ENCODE results near the gene ACOT8.

The ACOT8 gene

GRCh38 chr20:45822857-45823256 lies 34.3 kb downstream of the ACOT8 start:
- CTCF ChIA-PET = interaction anchor here (0.8 kb wide), 1 partner anchor 42 kb away, joined by 4 read pairs; no protein-coding TSS in a partner anchor
- DNase-seq (ENCODE audit: extremely low spot score) = no peak
- TF ChIP-seq TARDBP (IDR thresholded peaks at IDR 0.05) (no peak), HDGF (IDR thresholded peaks at IDR 0.05; ENCODE audit: borderline replicate concordance) (no peak), FOXA1 (IDR thresholded peaks at IDR 0.05) (no peak), ARNT (IDR thresholded peaks at IDR 0.05) (no peak), L3MBTL2 (conservative IDR thresholded peaks at IDR 0.05) (no peak), ELF4 (IDR thresholded peaks at IDR 0.05) (no peak), LEF1 (IDR thresholded peaks at IDR 0.05; ENCODE audit: borderline replicate concordance) (no peak), NFRKB (IDR thresholded peaks at IDR 0.05) (no peak), SP1 (IDR thresholded peaks at IDR 0.05) (no peak), ZNF384 (IDR thresholded peaks at IDR 0.05) (no peak), FOXM1 (IDR thresholded peaks at IDR 0.05; ENCODE audit: borderline replicate concordance) (no peak), FOXK2 (IDR thresholded peaks at IDR 0.05) (no peak), CTBP1 (IDR thresholded peaks at IDR 0.05; ENCODE audit: borderline replicate concordance) (no peak), PKNOX1 (IDR thresholded peaks at IDR 0.05) (no peak), BHLHE40 (IDR thresholded peaks at IDR 0.05; ENCODE audit: borderline replicate concordance) (no peak), SUZ12 (IDR thresholded peaks at IDR 0.05) (no peak)
- POLR2A ChIA-PET = interaction anchor here (0.8 to 1.0 kb wide), 2 partner anchors 10 to 148 kb away, joined by 3 to 6 read pairs; partner anchors contain the start of gene UBE2C

- no peak for DNase-seq (ENCODE audit: extremely low spot score)
- POLR2A ChIA-PET = interaction anchor here (0.8 to 1.0 kb wide), 3 partner anchors 9 to 149 kb away, joined by 3 to 6 read pairs (median 3); partner anchors contain the start of genes SNX21 and UBE2C
- CTCF ChIA-PET = no interaction called here
- TF ChIP-seq L3MBTL2 (conservative IDR thresholded peaks at IDR 0.05) = no peak
- TF ChIP-seq HDGF (IDR thresholded peaks at IDR 0.05; ENCODE audit: borderline replicate concordance) = no peak
- TF ChIP-seq SUZ12 (IDR thresholded peaks at IDR 0.05) = no peak
These were observed 35.2 kb downstream of the ACOT8 start for GRCh38 chr20:45821947-45822346.

- no peak for TF ChIP-seq BHLHE40 (IDR thresholded peaks at IDR 0.05; ENCODE audit: borderline replicate concordance)
- TF ChIP-seq PKNOX1 (IDR thresholded peaks at IDR 0.05) = no peak
- no peak for TF ChIP-seq FOXA1 (IDR thresholded peaks at IDR 0.05)
- POLR2A ChIA-PET = no interaction called here
- no peak for DNase-seq (ENCODE audit: extremely low spot score)
- CTCF ChIA-PET = no interaction called here
These were observed 37.7 kb downstream of the ACOT8 start for GRCh38 chr20:45819466-45819865.

- ChIA-PET POLR2A (interaction anchor here (1.0 kb wide), 1 partner anchor 8 kb away, joined by 3 read pairs; no protein-coding TSS in a partner anchor), CTCF (no interaction called here)
- TF ChIP-seq NFRKB (IDR thresholded peaks at IDR 0.05) (no peak), LEF1 (IDR thresholded peaks at IDR 0.05; ENCODE audit: borderline replicate concordance) (no peak), FOXK2 (IDR thresholded peaks at IDR 0.05) (no peak), ARNT (IDR thresholded peaks at IDR 0.05) (no peak), FOXM1 (IDR thresholded peaks at IDR 0.05; ENCODE audit: borderline replicate concordance) (no peak), SUZ12 (IDR thresholded peaks at IDR 0.05) (no peak), PKNOX1 (IDR thresholded peaks at IDR 0.05) (no peak), L3MBTL2 (conservative IDR thresholded peaks at IDR 0.05) (no peak), HDGF (IDR thresholded peaks at IDR 0.05; ENCODE audit: borderline replicate concordance) (no peak), FOXA1 (IDR thresholded peaks at IDR 0.05) (no peak), ZNF384 (IDR thresholded peaks at IDR 0.05) (no peak), CTBP1 (IDR thresholded peaks at IDR 0.05; ENCODE audit: borderline replicate concordance) (no peak), BHLHE40 (IDR thresholded peaks at IDR 0.05; ENCODE audit: borderline replicate concordance) (no peak), TARDBP (IDR thresholded peaks at IDR 0.05) (no peak), ELF4 (IDR thresholded peaks at IDR 0.05) (no peak), SP1 (IDR thresholded peaks at IDR 0.05) (no peak)
- DNase-seq (ENCODE audit: extremely low spot score) = no peak
These were observed 39.0 kb downstream of the ACOT8 start for GRCh38 chr20:45818239-45818638.

GRCh38 chr20:45817376-45818194 lies 39.6 kb downstream of the ACOT8 start:
- TF ChIP-seq LEF1 (IDR thresholded peaks at IDR 0.05; ENCODE audit: borderline replicate concordance) = no peak
- no peak for TF ChIP-seq SP1 (IDR thresholded peaks at IDR 0.05)
- TF ChIP-seq NFRKB (IDR thresholded peaks at IDR 0.05) = no peak
- no peak for TF ChIP-seq ZNF384 (IDR thresholded peaks at IDR 0.05)
- no peak for TF ChIP-seq FOXA1 (IDR thresholded peaks at IDR 0.05)
- no peak for TF ChIP-seq ELF4 (IDR thresholded peaks at IDR 0.05)
- TF ChIP-seq HDGF (IDR thresholded peaks at IDR 0.05; ENCODE audit: borderline replicate concordance) = no peak
- no peak for TF ChIP-seq ARNT (IDR thresholded peaks at IDR 0.05)
- no peak for TF ChIP-seq FOXK2 (IDR thresholded peaks at IDR 0.05)
- POLR2A ChIA-PET = interaction anchor here (0.9 to 1.3 kb wide), 5 partner anchors 9 to 116 kb away, joined by 3 read pairs; partner anchors contain the start of gene SNX21
- no peak for DNase-seq (ENCODE audit: extremely low spot score)
- CTCF ChIA-PET = no interaction called here

GRCh38 chr20:45816951-45817350 lies 40.2 kb downstream of the ACOT8 start:
- DNase-seq (ENCODE audit: extremely low spot score) = no peak
- CTCF ChIA-PET = no interaction called here
- POLR2A ChIA-PET = interaction anchor here (0.9 to 1.3 kb wide), 4 partner anchors 16 to 117 kb away, joined by 3 read pairs; partner anchors contain the start of gene SNX21
- no peak for TF ChIP-seq TARDBP (IDR thresholded peaks at IDR 0.05)
- no peak for TF ChIP-seq BHLHE40 (IDR thresholded peaks at IDR 0.05; ENCODE audit: borderline replicate concordance)
- TF ChIP-seq LEF1 (IDR thresholded peaks at IDR 0.05; ENCODE audit: borderline replicate concordance) = no peak
- TF ChIP-seq ARNT (IDR thresholded peaks at IDR 0.05) = no peak
- TF ChIP-seq CTBP1 (IDR thresholded peaks at IDR 0.05; ENCODE audit: borderline replicate concordance) = no peak
- TF ChIP-seq SUZ12 (IDR thresholded peaks at IDR 0.05) = no peak
- no peak for TF ChIP-seq SP1 (IDR thresholded peaks at IDR 0.05)
- no peak for TF ChIP-seq FOXK2 (IDR thresholded peaks at IDR 0.05)
- TF ChIP-seq NFRKB (IDR thresholded peaks at IDR 0.05) = no peak
- TF ChIP-seq HDGF (IDR thresholded peaks at IDR 0.05; ENCODE audit: borderline replicate concordance) = no peak
- TF ChIP-seq FOXM1 (IDR thresholded peaks at IDR 0.05; ENCODE audit: borderline replicate concordance) = no peak
- TF ChIP-seq PKNOX1 (IDR thresholded peaks at IDR 0.05) = no peak
- TF ChIP-seq ZNF384 (IDR thresholded peaks at IDR 0.05) = no peak
- TF ChIP-seq ELF4 (IDR thresholded peaks at IDR 0.05) = no peak
- TF ChIP-seq FOXA1 (IDR thresholded peaks at IDR 0.05) = no peak
- TF ChIP-seq L3MBTL2 (conservative IDR thresholded peaks at IDR 0.05) = no peak
